GM10248 (cell line): ENCODE data around the gene DRC1.

Source experiments
- CTCF ChIA-PET: fragments of 300-600 bp; sonication (Branson Sonifier 250); formaldehyde crosslinking; extraction: SDS; loops from one replicate; lab custom pipeline; 2021; ENCODE audit warnings: antibody characterized with exemption; lab: Yijun Ruan, JAX
- POLR2A ChIA-PET: fragments of 350-650 bp; sonication (Branson Sonifier 250); formaldehyde crosslinking; extraction: SDS; loops from one replicate; lab custom pipeline; 2020; ENCODE audit warnings: antibody characterized with exemption; lab: Yijun Ruan, JAX
- DNase-seq: peaks from one replicate; pipeline ENCODE4 v3.0.0; 2012; ENCODE audit errors: extremely low spot score
- TF ChIP-seq, protein P1 (sequence below): IDR thresholded peaks from 2 replicates; pipeline ENCODE4 v1.5.1; 2012; ENCODE audit warnings: mild to moderate bottlenecking, low read depth; ENCODE audit errors: extremely low read depth, missing control alignments, control extremely low read depth

DRC1 gene

DNA sequence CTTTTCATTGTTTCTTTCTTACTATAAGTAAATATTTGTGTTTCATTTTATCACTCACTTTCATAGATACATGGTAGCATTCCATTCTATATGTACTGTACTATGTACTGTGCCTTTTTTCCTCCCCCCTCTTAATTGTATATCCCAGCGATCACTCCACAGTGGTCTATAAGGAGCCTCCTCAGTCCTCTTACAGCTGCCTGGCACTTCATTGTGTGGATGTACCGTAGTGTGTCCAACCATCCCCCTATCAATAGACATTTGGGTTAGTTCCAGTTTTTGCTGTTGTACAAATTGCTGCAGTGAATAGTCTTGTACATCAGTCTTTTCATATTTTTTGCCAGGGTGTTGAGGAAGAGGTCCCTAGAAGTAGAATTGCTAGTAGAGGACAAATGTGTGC lies 21.4 kb upstream of the DRC1 start:
- TF ChIP-seq, protein P1, sequence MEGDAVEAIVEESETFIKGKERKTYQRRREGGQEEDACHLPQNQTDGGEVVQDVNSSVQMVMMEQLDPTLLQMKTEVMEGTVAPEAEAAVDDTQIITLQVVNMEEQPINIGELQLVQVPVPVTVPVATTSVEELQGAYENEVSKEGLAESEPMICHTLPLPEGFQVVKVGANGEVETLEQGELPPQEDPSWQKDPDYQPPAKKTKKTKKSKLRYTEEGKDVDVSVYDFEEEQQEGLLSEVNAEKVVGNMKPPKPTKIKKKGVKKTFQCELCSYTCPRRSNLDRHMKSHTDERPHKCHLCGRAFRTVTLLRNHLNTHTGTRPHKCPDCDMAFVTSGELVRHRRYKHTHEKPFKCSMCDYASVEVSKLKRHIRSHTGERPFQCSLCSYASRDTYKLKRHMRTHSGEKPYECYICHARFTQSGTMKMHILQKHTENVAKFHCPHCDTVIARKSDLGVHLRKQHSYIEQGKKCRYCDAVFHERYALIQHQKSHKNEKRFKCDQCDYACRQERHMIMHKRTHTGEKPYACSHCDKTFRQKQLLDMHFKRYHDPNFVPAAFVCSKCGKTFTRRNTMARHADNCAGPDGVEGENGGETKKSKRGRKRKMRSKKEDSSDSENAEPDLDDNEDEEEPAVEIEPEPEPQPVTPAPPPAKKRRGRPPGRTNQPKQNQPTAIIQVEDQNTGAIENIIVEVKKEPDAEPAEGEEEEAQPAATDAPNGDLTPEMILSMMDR: no peak
- POLR2A ChIA-PET: no interaction called here
- CTCF ChIA-PET: interaction anchor here (3.6 kb wide), 1 partner anchor 12 kb away, joined by 11 read pairs; no protein-coding TSS in a partner anchor
- DNase-seq: no peak

DNA sequence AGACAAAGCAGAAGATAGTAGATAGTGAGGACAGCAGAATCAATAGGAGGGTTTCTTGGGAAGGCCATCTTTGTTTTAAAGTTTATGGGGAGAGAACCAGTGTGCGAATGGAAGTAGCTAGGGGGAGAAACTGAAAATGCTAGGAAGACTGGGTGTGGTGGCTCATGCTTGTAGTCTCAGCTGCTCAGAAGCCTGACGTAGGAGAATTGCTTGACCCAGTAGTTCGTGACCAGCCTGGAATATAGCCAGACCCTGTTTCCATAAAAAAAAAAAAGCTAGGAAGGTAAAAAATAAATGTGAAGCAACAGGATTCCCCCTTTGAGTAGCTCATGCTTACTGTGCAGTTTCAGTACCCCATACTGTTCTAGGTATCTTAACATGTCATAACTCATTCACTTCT lies 19.2 kb upstream of the DRC1 start:
- POLR2A ChIA-PET: no interaction called here
- no peak for DNase-seq

DNA sequence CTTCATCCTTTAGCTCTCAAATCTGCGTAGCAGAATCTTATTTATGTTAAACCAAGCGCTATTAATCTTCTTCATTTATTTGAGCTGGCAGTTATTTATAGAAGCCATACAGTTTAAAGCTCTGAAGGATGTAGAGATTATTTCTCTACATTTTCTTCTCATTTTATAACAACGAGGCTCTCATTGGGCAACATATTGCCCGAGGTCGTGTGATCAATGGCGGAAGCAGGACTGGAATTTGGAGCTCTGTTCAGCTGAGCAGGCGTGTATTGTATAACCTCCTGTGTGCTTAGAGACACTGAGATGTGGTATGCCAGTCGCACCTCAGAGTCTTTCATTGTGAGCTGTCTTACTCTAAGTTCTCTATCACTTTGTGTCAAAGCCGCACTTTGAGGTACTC lies 17.5 kb upstream of the DRC1 start:
- TF ChIP-seq, protein P1: no peak
- ChIA-PET POLR2A (interaction anchor here (0.6 kb wide), 1 partner anchor 33 kb away, joined by 4 read pairs; no protein-coding TSS in a partner anchor), CTCF (interaction anchor here (0.7 kb wide), 1 partner anchor 16 kb away, joined by 3 read pairs; no protein-coding TSS in a partner anchor)
- DNase-seq: no peak

More for the DNA sequence above, 19.2 kb upstream of the DRC1 start:
- CTCF ChIA-PET: interaction anchor here (0.8 to 3.6 kb wide), 4 partner anchors 9 to 52 kb away, joined by 3 to 11 read pairs (median 4); no protein-coding TSS in a partner anchor
- TF ChIP-seq, protein P1: no peak

DNA sequence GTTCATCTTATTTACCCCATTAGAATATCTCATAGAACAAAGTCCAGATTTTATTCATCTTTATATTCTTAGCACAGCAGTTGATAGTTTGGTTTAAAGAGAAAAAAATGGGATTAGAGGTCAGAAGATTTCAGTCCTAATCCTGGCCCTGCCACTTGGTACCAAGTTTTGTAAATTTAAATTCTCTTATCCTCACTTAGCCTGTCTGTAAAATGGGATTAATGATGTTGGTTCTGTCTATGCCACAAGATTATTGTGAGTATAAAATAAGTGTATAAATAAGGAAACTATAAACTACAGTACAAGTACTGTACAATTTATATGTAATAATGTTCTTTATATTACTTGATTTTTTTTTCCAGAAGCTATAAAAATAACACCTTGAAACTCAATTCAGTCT lies 17.1 kb upstream of the DRC1 start:
- CTCF ChIA-PET: interaction anchor here (0.7 kb wide), 1 partner anchor 16 kb away, joined by 3 read pairs; no protein-coding TSS in a partner anchor
- POLR2A ChIA-PET: no interaction called here
- TF ChIP-seq, protein P1: no peak
- no peak for DNase-seq

DNA sequence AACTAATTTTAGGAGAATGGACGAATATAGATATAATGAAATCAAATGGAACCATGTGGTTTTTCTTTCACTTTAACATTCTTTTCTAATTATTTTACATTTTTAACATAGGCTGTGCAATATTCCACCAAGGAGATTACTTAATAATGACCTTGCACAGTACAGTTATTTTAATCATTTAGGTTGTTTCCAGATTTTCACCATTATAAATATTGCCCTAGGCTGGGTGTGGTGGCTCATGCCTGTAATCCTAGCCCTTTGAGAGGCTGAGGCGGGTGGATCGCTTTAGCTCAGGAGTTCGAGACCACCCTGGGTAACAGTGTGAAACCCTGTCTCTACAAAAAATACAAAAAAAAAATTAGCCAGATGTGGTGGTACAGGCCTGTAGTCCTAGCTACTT lies 14.5 kb upstream of the DRC1 start:
- CTCF ChIA-PET: no interaction called here
- TF ChIP-seq, protein P1: no peak
- POLR2A ChIA-PET: interaction anchor here (0.5 kb wide), 1 partner anchor 1322 kb away, joined by 4 read pairs; no protein-coding TSS in a partner anchor
- DNase-seq: no peak

DNA sequence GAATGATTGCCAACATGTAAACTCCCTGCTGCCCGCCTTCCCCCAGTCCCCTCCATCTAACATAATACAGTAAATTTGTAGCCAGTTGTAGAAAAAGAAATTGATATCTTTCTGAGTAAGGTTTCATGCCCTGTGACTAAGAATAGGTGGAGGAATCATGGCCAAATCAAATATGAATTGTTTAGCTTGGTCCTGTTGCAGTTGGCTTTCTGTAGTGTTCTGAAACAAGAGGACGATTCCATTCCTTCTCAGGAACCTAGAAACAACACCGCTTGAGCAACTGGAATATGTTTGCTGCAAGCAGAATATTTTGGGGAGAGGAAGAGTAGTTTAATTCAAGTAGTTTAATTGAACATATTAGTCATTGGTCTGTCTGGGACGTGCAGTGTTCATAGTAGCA lies 7.0 kb upstream of the DRC1 start:
- ChIA-PET POLR2A (no interaction called here), CTCF (interaction anchor here (1.0 kb wide), 1 partner anchor 11 kb away, joined by 4 read pairs; no protein-coding TSS in a partner anchor)
- TF ChIP-seq, protein P1: no peak
- DNase-seq: no peak
